Jurkat, Clone E6-1 (cell line): Measurements from ENCODE around the gene PDZD2. TPM values are rescaled to one million over a fixed set of nuclear protein-coding genes. Genes with fewer than 3 reads are reported as not detected.
"Not testable (repeated sequence)": the region's sequence is repeated elsewhere in the genome, so short reads cannot be mapped to it uniquely, and the experiment has no call there.

ENCODE experiments used
- DNase-seq: peaks from one replicate; pipeline ENCODE4 v3.0.0-alpha.2; 2011; ENCODE audit warnings: low read depth, low spot score
- H3K4me3 ChIP-seq: 2 replicates; pipeline ENCODE4 v1.5.1; 2011; ENCODE audit warnings: mild to moderate bottlenecking, low read length, control low read depth, moderate library complexity
- polyA plus RNA-seq: library from polyadenylated mRNA; unstranded; fragments of >200 nt; gene quantifications from one replicate; pipeline ENCODE4 v1.2.1, GENCODE V29; 2012; ENCODE audit warnings: missing spikeins; ENCODE audit not compliant: insufficient read length, insufficient read depth

Gene PDZD2
- polyA plus RNA-seq: 0.20 TPM

GRCh38 chr5:31638748-31639418 is at the start of gene PDZD2:
Gene PDZD2, plus strand, starts transcription at chr5:31639131.
- DNase-seq: peak; percentile 53
- H3K4me3 ChIP-seq: peak within 1 kb of the TSS; percentile 59

GRCh38 chr5:31593665-31594064 is 45.3 kb upstream of the PDZD2 start:
- DNase-seq: no peak

GRCh38 chr5:31596354-31596753 is 42.6 kb upstream of the PDZD2 start:
- H3K4me3 ChIP-seq: no peak overlapping the region
- DNase-seq: no peak

More at GRCh38 chr5:31593665-31594064, 45.3 kb upstream of the PDZD2 start:
- H3K4me3 ChIP-seq: no peak overlapping the region

GRCh38 chr5:31598640-31599611 is 40.0 kb upstream of the PDZD2 start:
- no peak for DNase-seq
- H3K4me3 ChIP-seq: no peak overlapping the region

GRCh38 chr5:31602305-31602704 is 36.6 kb upstream of the PDZD2 start:
- DNase-seq, H3K4me3 ChIP-seq: not testable (repeated sequence)

- H3K4me3 ChIP-seq: no peak overlapping the region
- no peak for DNase-seq
Measured at GRCh38 chr5:31604240-31604639, 34.7 kb upstream of the PDZD2 start.

GRCh38 chr5:31604644-31605043 is 34.3 kb upstream of the PDZD2 start:
- no peak for DNase-seq
- H3K4me3 ChIP-seq: no peak overlapping the region

GRCh38 chr5:31605920-31606319 is 33.0 kb upstream of the PDZD2 start:
- DNase-seq: no peak
- no peak overlapping the region for H3K4me3 ChIP-seq

- H3K4me3 ChIP-seq: no peak overlapping the region
- DNase-seq: no peak
Measured at GRCh38 chr5:31607546-31607945, 31.4 kb upstream of the PDZD2 start.

- DNase-seq: no peak
- H3K4me3 ChIP-seq: no peak overlapping the region
Measured at GRCh38 chr5:31611002-31611401, 27.9 kb upstream of the PDZD2 start.

GRCh38 chr5:31613651-31614050 is 25.3 kb upstream of the PDZD2 start:
- no peak for DNase-seq
- no peak overlapping the region for H3K4me3 ChIP-seq

GRCh38 chr5:31614151-31615020 is 24.5 kb upstream of the PDZD2 start:
- DNase-seq: no peak
- no peak overlapping the region for H3K4me3 ChIP-seq

- DNase-seq: no peak
- H3K4me3 ChIP-seq: no peak overlapping the region
Measured at GRCh38 chr5:31617867-31618266, 21.1 kb upstream of the PDZD2 start.

GRCh38 chr5:31620026-31620425 is 18.9 kb upstream of the PDZD2 start:
- H3K4me3 ChIP-seq: no peak overlapping the region
- no peak for DNase-seq

- DNase-seq: no peak
Measured at GRCh38 chr5:31623249-31623648, 15.7 kb upstream of the PDZD2 start.

GRCh38 chr5:31625394-31625793 is 13.5 kb upstream of the PDZD2 start:
- H3K4me3 ChIP-seq: no peak overlapping the region

More at GRCh38 chr5:31623249-31623648, 15.7 kb upstream of the PDZD2 start:
- H3K4me3 ChIP-seq: no peak overlapping the region

GRCh38 chr5:31626156-31626555 is 12.8 kb upstream of the PDZD2 start:
- no peak overlapping the region for H3K4me3 ChIP-seq
- DNase-seq: no peak

More at GRCh38 chr5:31625394-31625793, 13.5 kb upstream of the PDZD2 start:
- DNase-seq: no peak

- no peak overlapping the region for H3K4me3 ChIP-seq
- DNase-seq: no peak
Measured at GRCh38 chr5:31626604-31627234, 12.2 kb upstream of the PDZD2 start.

- DNase-seq: no peak
- H3K4me3 ChIP-seq: no peak overlapping the region
Measured at GRCh38 chr5:31630931-31631330, 8.0 kb upstream of the PDZD2 start.
